ENCODE results near the gene CELSR2. TPM values are rescaled to one million over a fixed set of nuclear protein-coding genes. Genes with fewer than 3 reads are reported as not detected.
"Not testable (repeated sequence)": the region's sequence is repeated elsewhere in the genome, so short reads cannot be mapped to it uniquely, and the experiment has no call there.

Gene CELSR2
- total RNA-seq, 4 donors from 2014 or later, result 7.8 to 20.4 (median 10.5) TPM

DNA sequence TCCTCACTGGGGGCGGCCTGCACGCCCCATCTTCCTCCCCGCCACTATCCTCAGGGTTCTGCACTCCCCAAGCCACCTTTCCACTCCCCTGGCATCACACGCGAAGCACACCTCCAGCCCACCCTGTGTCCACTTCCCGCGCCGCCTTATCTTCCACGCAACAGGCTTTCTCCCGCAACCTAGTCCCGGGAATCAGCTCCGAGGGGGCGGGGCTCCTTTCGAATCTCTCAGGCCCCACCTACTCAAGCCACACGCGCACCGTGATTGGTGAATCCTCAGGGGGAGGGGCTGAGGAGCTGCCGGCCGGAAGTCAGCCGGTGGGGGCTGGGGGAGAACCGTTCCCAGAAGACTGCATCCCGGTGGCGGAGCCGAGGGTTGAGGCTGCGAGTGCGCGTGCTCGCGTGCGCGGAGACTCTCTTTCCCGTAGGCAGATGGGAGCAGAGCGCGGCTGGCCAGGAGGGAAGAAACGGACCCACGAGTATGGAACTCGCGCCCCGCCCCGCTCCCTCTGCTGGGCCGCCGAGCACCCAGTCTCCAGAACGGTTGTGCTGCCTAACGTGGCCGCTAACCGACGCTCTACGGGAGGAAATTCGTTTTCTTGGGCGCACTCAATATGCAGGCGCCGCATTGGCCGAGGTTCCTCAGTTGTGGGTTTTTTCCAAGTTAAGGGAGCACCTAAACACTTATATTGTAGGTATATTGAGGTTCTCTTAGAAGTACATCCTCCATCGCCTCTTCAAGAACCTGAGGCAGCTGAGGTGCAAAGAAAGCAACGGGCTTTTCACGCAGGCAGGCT, 33.8 kb downstream of the CELSR2 start, which contains the start of gene PSRC1:
Gene PSRC1, minus strand, starts transcription at position 194 of the 796 bp plus-strand sequence.
- peak; percentile 99 for DNase-seq (ENCODE audit: extremely low spot score)
- WGBS, result 0% methylated on average over 31 of the region's 56 CpGs
- no peaks in the 10 kb centered on the region for H3K27me3 ChIP-seq
- H3K36me3 ChIP-seq, result peaks cover 0 to 8% (median 0%) of the 10 kb centered on the region in 4 donors
- peaks cover 17 to 40% (median 34%) of the 10 kb centered on the region in 4 donors for H3K4me1 ChIP-seq
- no peaks in the 10 kb centered on the region for H3K9me3 ChIP-seq
- TF ChIP-seq POLR2AphosphoS5 (IDR thresholded peaks at IDR 0.05) (peak; percentile 94 to 95), EP300 (IDR thresholded peaks at IDR 0.05) (no peak), POLR2A (IDR thresholded peaks at IDR 0.05; ENCODE audit: low read depth) (peak; percentile 47)
- TF ChIP-seq, protein P1, sequence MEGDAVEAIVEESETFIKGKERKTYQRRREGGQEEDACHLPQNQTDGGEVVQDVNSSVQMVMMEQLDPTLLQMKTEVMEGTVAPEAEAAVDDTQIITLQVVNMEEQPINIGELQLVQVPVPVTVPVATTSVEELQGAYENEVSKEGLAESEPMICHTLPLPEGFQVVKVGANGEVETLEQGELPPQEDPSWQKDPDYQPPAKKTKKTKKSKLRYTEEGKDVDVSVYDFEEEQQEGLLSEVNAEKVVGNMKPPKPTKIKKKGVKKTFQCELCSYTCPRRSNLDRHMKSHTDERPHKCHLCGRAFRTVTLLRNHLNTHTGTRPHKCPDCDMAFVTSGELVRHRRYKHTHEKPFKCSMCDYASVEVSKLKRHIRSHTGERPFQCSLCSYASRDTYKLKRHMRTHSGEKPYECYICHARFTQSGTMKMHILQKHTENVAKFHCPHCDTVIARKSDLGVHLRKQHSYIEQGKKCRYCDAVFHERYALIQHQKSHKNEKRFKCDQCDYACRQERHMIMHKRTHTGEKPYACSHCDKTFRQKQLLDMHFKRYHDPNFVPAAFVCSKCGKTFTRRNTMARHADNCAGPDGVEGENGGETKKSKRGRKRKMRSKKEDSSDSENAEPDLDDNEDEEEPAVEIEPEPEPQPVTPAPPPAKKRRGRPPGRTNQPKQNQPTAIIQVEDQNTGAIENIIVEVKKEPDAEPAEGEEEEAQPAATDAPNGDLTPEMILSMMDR (IDR thresholded peaks at IDR 0.05), result peak; percentile 45 to 66 (median 53)
- H3K4me3 ChIP-seq, result peak within 1 kb of the TSS; percentile 58 to 79 (median 66)
- intact Hi-C loops (cut with DNase I), result no loop called here
- peak within 1 kb of the TSS; percentile 81 to 91 (median 88) for H3K27ac ChIP-seq (replicated peaks in 1 of 4)

DNA sequence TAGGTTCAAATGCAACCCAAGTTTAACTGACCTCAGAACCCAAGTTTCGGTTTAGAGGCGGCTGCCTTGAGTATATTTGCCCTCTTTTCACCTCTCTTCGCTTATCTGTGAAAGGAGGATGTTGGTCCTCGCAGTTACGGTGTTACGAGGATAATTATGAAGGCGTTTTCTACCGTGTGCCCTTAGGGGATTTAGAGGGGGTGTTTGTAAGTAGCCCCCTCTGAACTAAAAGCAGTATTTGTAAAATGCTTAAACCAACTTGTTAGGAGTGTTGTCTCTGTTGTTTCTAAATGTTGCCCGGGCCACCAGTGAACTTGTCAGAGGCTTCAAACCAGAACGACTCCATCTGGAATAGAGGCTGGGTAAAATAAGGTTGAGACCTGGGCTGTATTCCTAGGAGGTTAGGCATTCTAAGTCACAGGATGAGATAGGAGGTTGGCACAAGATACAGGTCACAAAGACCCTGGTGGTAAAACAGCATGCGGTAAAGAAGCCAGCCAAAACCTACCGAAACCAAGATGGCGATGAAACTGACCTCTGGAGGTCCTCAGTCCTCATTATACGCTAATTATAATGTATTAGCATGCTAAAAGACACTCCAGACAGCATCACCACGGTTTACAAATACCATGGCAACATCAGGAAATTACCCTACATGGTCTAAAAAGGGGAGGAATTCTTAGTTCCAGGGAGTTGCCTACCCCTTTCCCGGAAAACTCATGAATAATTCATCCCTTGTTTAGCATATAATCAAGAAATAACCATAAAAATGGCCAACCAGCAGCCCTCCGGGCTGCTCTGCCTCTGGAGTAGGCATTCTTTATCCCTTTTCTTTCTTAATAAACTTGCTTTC, 34.6 kb downstream of the CELSR2 start:
- WGBS, result 43% methylated on average over 17 of the region's 17 CpGs
- TF ChIP-seq EP300 (IDR thresholded peaks at IDR 0.05), result no peak
- TF ChIP-seq POLR2A (IDR thresholded peaks at IDR 0.05; ENCODE audit: low read depth), result no peak
- no peak for DNase-seq (ENCODE audit: extremely low spot score)
- Histone ChIP-seq H3K4me3 (peak overlapping the region; percentile 58 to 79 (median 66)), H3K9me3 (no peaks in the 10 kb centered on the region), H3K4me1 (peaks cover 17 to 38% (median 34%) of the 10 kb centered on the region in 4 donors), H3K27me3 (no peaks in the 10 kb centered on the region), H3K36me3 (peaks cover 0 to 8% (median 0%) of the 10 kb centered on the region in 4 donors), H3K27ac (replicated peaks in 1 of 4) (peak overlapping the region; percentile 81 to 91 (median 88))
- intact Hi-C loops (cut with DNase I), result no loop called here

DNA sequence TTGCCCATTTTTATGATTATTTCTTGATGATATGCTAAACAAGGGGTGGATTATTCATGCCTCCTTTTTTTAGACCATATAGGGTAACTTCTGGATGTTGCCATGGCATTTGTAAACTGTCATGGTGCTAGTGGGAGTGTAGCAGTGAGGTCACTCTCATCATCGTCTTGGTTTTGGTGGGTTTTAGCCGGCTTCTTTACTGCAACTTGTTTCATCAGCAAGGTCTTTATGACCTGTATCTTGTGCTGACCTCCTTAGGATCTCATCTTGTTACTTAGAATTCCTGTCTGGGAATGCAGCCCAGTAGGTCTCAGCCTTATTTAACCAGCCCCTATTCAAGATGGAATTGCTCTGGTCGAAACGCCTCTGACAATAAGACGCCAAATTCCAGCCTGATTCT, 37.4 kb downstream of the CELSR2 start:
- peaks cover 14 to 27% (median 23%) of the 10 kb centered on the region in 4 donors for H3K4me1 ChIP-seq
- 81% methylated on average over 5 of the region's 5 CpGs for WGBS
- H3K27me3 ChIP-seq; DNase-seq (ENCODE audit: extremely low spot score); H3K36me3 ChIP-seq; intact Hi-C loops (cut with DNase I); H3K9me3 ChIP-seq; H3K4me3 ChIP-seq; H3K27ac ChIP-seq (replicated peaks in 1 of 4): not testable (repeated sequence)

DNA sequence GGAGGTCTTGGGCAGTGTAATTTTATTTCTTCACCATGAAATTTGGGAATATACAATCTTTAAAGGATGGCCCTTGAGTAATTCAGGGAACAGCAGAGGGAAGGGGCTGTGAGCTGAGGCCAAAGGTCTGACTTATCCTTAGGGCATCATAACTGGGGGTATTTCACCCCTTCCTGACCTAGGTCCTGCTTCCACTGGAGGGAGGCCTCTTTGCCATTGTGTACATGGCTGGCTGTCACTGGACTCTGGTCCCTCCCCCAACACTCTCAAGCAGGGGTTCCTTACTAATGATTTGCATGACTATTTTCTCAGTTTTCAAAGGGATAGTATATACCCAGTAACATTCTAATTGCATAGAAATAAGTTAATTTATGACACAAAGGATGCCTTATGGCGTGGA, 40.8 kb downstream of the CELSR2 start:
- H3K4me1 ChIP-seq, result peaks cover 0 to under 1% (median 0%) of the 10 kb centered on the region in 4 donors
- TF ChIP-seq, protein P1 (IDR thresholded peaks at IDR 0.05), result no peak
- TF ChIP-seq EP300 (IDR thresholded peaks at IDR 0.05) (no peak), POLR2A (IDR thresholded peaks at IDR 0.05; ENCODE audit: low read depth) (no peak), POLR2AphosphoS5 (IDR thresholded peaks at IDR 0.05) (no peak)
- DNase-seq (ENCODE audit: extremely low spot score), result no peak
- no peaks in the 10 kb centered on the region for H3K27me3 ChIP-seq
- WGBS, result 92% methylated on average over 1 of the region's 1 CpG
- H3K9me3 ChIP-seq, result no peaks in the 10 kb centered on the region
- no peak overlapping the region for H3K4me3 ChIP-seq
- intact Hi-C loops (cut with DNase I), result no loop called here
- no peak overlapping the region for H3K27ac ChIP-seq (replicated peaks in 1 of 4)
- no peaks in the 10 kb centered on the region for H3K36me3 ChIP-seq

DNA sequence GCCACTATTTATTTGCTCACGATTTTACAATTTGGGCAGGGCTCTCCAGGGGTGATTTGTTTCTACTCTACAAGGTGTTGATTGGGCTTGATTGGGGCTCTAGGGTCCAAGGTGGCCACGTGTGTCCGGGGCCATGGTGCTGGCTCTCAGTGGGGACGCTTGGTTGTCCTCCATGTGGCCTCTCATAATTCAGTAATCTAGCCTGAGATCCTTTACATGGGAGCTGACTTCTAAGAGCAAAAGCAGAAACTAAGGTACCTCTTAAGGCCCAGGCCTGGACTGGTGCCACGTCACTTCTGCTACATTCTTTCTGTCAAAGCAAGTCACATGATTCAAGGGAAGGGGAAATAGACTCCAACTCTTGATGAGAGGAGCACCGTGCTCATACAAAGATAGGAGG, 41.7 kb downstream of the CELSR2 start:
- no peaks in the 10 kb centered on the region for H3K9me3 ChIP-seq
- no peak overlapping the region for H3K27ac ChIP-seq (replicated peaks in 1 of 4)
- intact Hi-C loops (cut with DNase I), result no loop called here
- no peak for DNase-seq (ENCODE audit: extremely low spot score)
- H3K4me1 ChIP-seq, result no peaks in the 10 kb centered on the region
- H3K27me3 ChIP-seq, result no peaks in the 10 kb centered on the region
- H3K36me3 ChIP-seq, result no peaks in the 10 kb centered on the region
- H3K4me3 ChIP-seq, result no peak overlapping the region
- TF ChIP-seq, protein P1 (IDR thresholded peaks at IDR 0.05), result no peak
- no peak for TF ChIP-seq EP300 (IDR thresholded peaks at IDR 0.05)
- TF ChIP-seq POLR2AphosphoS5 (IDR thresholded peaks at IDR 0.05), result no peak
- no peak for TF ChIP-seq POLR2A (IDR thresholded peaks at IDR 0.05; ENCODE audit: low read depth)
- 72% methylated on average over 6 of the region's 6 CpGs for WGBS

All from esophagus muscularis mucosa (tissue), 4 donors.